Trophoblast cell (in vitro differentiated cells and primary cell): ENCODE measurements around the gene FAM222A.

ENCODE experiments used
- DNase-seq, 2 donors: peaks; one replicate each; pipeline ENCODE4 v3.0.0-alpha.2; 2016
- H2AFZ ChIP-seq: 2 replicates; pipeline ENCODE4 v1.6.1; 2013; ENCODE audit warnings: low read length, moderate library complexity, mild to moderate bottlenecking; ENCODE audit not compliant: insufficient read depth, poor library complexity
- H2AK5ac ChIP-seq: 2 replicates; pipeline ENCODE4 v1.6.1; 2013; ENCODE audit warnings: mild to moderate bottlenecking, low read length
- H2BK120ac ChIP-seq: 2 replicates; pipeline ENCODE4 v1.6.1; 2013; ENCODE audit warnings: low read length, mild to moderate bottlenecking, moderate library complexity; ENCODE audit not compliant: insufficient read depth, poor library complexity
- H2BK12ac ChIP-seq: 2 replicates; pipeline ENCODE4 v1.6.1; 2013; ENCODE audit warnings: mild to moderate bottlenecking, low read length, moderate library complexity
- H2BK5ac ChIP-seq: 2 replicates; pipeline ENCODE4 v1.6.1; 2013; ENCODE audit warnings: low read length, low read depth, moderate library complexity, mild to moderate bottlenecking; ENCODE audit not compliant: poor library complexity
- H3K14ac ChIP-seq: 2 replicates; pipeline ENCODE4 v1.6.1; 2013; ENCODE audit warnings: mild to moderate bottlenecking, low read length
- H3K18ac ChIP-seq: 2 replicates; pipeline ENCODE4 v1.6.1; 2013; ENCODE audit warnings: mild to moderate bottlenecking, low read length
- H3K23ac ChIP-seq: 2 replicates; pipeline ENCODE4 v1.6.1; 2013; ENCODE audit warnings: low read length
- H3K27ac ChIP-seq: 2 replicates; pipeline ENCODE4 v1.5.1; 2013; ENCODE audit warnings: low read depth, mild to moderate bottlenecking, inconsistent platforms, low read length, moderate library complexity
- H3K27me3 ChIP-seq: 2 replicates; pipeline ENCODE4 v1.6.1; 2013; ENCODE audit warnings: inconsistent platforms, mild to moderate bottlenecking, low read length, moderate library complexity; ENCODE audit not compliant: insufficient read depth
- H3K36me3 ChIP-seq, 2 experiments: 1 replicate in 1 of 2; 2 replicates in 1 of 2; pipeline ENCODE4 v1.6.1; 2013; ENCODE audit warnings: low read length in 2 of 2, mild to moderate bottlenecking in 2 of 2, moderate library complexity in 1 of 2; ENCODE audit not compliant: insufficient read depth in 2 of 2, control insufficient read depth in 1 of 2
- H3K4ac ChIP-seq: 2 replicates; pipeline ENCODE4 v1.6.1; 2013; ENCODE audit warnings: low read depth, mild to moderate bottlenecking, low read length, moderate library complexity
- H3K4me1 ChIP-seq, 2 experiments: 1 replicate in 1 of 2; 2 replicates in 1 of 2; pipeline ENCODE4 v1.6.1; 2013; ENCODE audit warnings: low read length in 2 of 2, mild to moderate bottlenecking in 2 of 2, moderate library complexity in 1 of 2; ENCODE audit not compliant: insufficient read depth in 2 of 2, control insufficient read depth in 1 of 2
- H3K4me2 ChIP-seq: 2 replicates; pipeline ENCODE4 v1.6.1; 2013; ENCODE audit warnings: inconsistent platforms, mild to moderate bottlenecking, low read length, moderate library complexity
- H3K4me3 ChIP-seq: 2 replicates; pipeline ENCODE4 v1.5.1; 2013; ENCODE audit warnings: mild to moderate bottlenecking, low read depth, low read length, inconsistent platforms
- H3K79me1 ChIP-seq: one replicate; pipeline ENCODE4 v1.6.1; 2013; ENCODE audit warnings: low read length
- H3K79me2 ChIP-seq: 2 replicates; pipeline ENCODE4 v1.6.1; 2013; ENCODE audit warnings: low read length, mild to moderate bottlenecking; ENCODE audit not compliant: control insufficient read depth, insufficient read depth, poor library complexity
- H3K9ac ChIP-seq: 2 replicates; pipeline ENCODE4 v1.6.1; 2013; ENCODE audit warnings: mild to moderate bottlenecking, low read length
- H3K9me3 ChIP-seq: 2 replicates; pipeline ENCODE4 v1.6.1; 2013; ENCODE audit warnings: low read depth, mild to moderate bottlenecking, control low read depth, inconsistent platforms, low read length; ENCODE audit not compliant: insufficient read depth
- H4K12ac ChIP-seq: 2 replicates; pipeline ENCODE4 v1.6.1; 2013; ENCODE audit warnings: low read depth, mild to moderate bottlenecking, low read length, moderate library complexity
- H4K8ac ChIP-seq: 2 replicates; pipeline ENCODE4 v1.6.1; 2013; ENCODE audit warnings: low read depth, mild to moderate bottlenecking, low read length, moderate library complexity
- H4K91ac ChIP-seq: one replicate; pipeline ENCODE4 v1.6.1; 2013; ENCODE audit warnings: low read depth, mild to moderate bottlenecking, low read length, moderate library complexity
- WGBS: extraction: QIAGEN DNeasy Blood & Tissue Kit; methylation state at CpG from one replicate; pipeline ENCODE4 v1.1.7; 2013; ENCODE audit warnings: missing lambda C conversion rate; ENCODE audit not compliant: insufficient read length, insufficient coverage; ENCODE audit errors: extremely low coverage; 5-methylcytosine and 5-hydroxymethylcytosine counted together

FAM222A gene

DNA sequence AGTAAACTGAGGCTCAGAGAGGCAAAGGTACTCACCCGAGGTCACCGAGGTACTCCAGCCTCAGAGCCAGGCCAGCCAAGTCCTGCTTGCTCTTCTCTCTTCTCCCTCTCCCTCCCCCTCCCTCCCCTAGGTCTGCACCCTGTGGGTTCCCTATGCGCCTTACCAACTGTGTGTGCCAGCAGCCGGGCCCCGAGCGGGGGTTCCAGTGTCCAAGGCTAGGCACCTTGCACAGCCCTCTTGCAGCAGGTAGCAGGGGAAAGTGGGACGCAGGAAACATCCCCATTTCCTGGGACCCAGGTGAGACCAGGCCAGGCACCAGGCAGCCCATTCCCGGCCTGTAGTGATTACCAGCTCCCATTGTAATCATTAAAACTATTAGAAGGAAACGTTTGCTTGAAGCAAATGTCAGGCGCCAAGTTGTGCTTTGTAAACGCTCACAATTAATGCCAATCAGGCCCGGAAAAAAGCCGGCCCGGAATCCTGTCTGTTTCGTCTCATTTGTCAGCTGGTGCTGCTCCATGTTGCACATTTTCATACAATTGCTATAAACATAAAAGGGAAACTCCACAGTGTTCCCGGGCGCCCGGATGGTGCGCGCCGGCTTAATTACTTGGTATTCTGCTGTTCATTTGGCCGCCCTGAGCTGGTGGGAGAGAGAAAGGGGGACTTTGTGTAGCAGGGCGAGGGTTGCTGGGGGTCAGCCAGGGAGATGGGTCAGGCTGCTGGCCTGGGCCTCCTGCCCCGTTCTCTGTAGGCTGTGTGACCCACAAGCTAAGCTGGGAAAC is 11.9 kb downstream of the FAM222A start:
- no peak overlapping the region for H3K14ac ChIP-seq
- no peak overlapping the region for H2AFZ ChIP-seq
- no peak overlapping the region for H4K12ac ChIP-seq
- DNase-seq = no peak
- no peak overlapping the region for H3K18ac ChIP-seq
- H2AK5ac ChIP-seq = no peak overlapping the region
- H3K79me2 ChIP-seq = no peaks in the 10 kb centered on the region
- no peak overlapping the region for H3K27ac ChIP-seq
- H3K9me3 ChIP-seq = peaks cover 1% of the 10 kb centered on the region
- no peak overlapping the region for H3K23ac ChIP-seq
- WGBS = no CpG with 5 or more reads among the region's 24 CpGs
- H3K4me1 ChIP-seq = peaks cover 0 to 3% of the 10 kb centered on the region in 2 experiments
- no peak overlapping the region for H3K9ac ChIP-seq
- H2BK12ac ChIP-seq = no peak overlapping the region
- no peak overlapping the region for H4K91ac ChIP-seq
- no peak overlapping the region for H3K4me2 ChIP-seq
- no peaks in the 10 kb centered on the region for H3K36me3 ChIP-seq
- no peak overlapping the region for H2BK120ac ChIP-seq
- no peak overlapping the region for H4K8ac ChIP-seq
- no peak overlapping the region for H3K4ac ChIP-seq
- no peaks in the 10 kb centered on the region for H3K27me3 ChIP-seq
- no peaks in the 10 kb centered on the region for H3K79me1 ChIP-seq
- H3K4me3 ChIP-seq = no peak overlapping the region
- no peak overlapping the region for H2BK5ac ChIP-seq

DNA sequence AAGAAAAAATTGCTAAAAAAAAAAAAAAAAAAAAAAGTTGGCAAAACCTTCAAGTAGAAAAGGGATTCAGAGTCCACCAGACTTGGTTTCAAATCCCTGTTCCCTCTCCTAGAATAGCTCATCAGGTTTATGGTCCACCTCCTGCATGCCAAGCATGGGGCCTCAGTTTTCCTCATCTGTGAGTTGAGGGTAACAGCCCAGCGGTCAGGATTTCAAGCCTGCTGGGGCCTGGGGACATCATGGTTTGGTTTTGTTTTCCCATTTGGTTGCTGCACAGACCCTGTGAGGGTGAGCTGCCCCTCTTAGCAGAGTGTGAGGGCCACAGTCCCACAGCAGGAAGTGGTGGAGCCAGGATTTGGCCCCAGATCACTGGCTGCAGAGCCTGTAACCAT is 12.5 kb downstream of the FAM222A start:
- no peak overlapping the region for H3K27ac ChIP-seq
- H3K4me2 ChIP-seq = no peak overlapping the region
- no peak for DNase-seq
- no peaks in the 10 kb centered on the region for H3K27me3 ChIP-seq
- no peak overlapping the region for H3K18ac ChIP-seq
- peaks cover 0 to 3% of the 10 kb centered on the region in 2 experiments for H3K4me1 ChIP-seq
- no peak overlapping the region for H3K4me3 ChIP-seq
- H4K91ac ChIP-seq = no peak overlapping the region
- H4K8ac ChIP-seq = no peak overlapping the region
- no peak overlapping the region for H4K12ac ChIP-seq
- no peaks in the 10 kb centered on the region for H3K79me1 ChIP-seq
- H2BK5ac ChIP-seq = no peak overlapping the region
- no CpG with 5 or more reads among the region's 1 CpG for WGBS
- H3K9ac ChIP-seq = no peak overlapping the region
- H2BK120ac ChIP-seq = no peak overlapping the region
- H2BK12ac ChIP-seq = no peak overlapping the region
- no peak overlapping the region for H3K23ac ChIP-seq
- no peaks in the 10 kb centered on the region for H3K36me3 ChIP-seq
- H3K4ac ChIP-seq = no peak overlapping the region
- H2AFZ ChIP-seq = no peak overlapping the region
- no peaks in the 10 kb centered on the region for H3K79me2 ChIP-seq
- H3K14ac ChIP-seq = no peak overlapping the region
- no peak overlapping the region for H2AK5ac ChIP-seq
- H3K9me3 ChIP-seq = peaks cover 1% of the 10 kb centered on the region

- DNase-seq = no peak
- Histone ChIP-seq H4K91ac (no peak overlapping the region), H3K4ac (no peak overlapping the region), H3K18ac (no peak overlapping the region), H2BK120ac (no peak overlapping the region), H2AK5ac (no peak overlapping the region), H3K36me3 (no peaks in the 10 kb centered on the region), H3K79me2 (no peaks in the 10 kb centered on the region), H3K4me2 (no peak overlapping the region), H3K27ac (no peak overlapping the region), H4K8ac (no peak overlapping the region), H3K9ac (no peak overlapping the region), H4K12ac (no peak overlapping the region), H3K27me3 (no peaks in the 10 kb centered on the region), H3K23ac (no peak overlapping the region), H2BK5ac (no peak overlapping the region), H3K9me3 (peaks cover 1% of the 10 kb centered on the region), H3K4me3 (no peak overlapping the region), H2BK12ac (no peak overlapping the region), H3K79me1 (no peaks in the 10 kb centered on the region), H2AFZ (no peak overlapping the region), H3K4me1 (peaks cover 0 to 3% of the 10 kb centered on the region in 2 experiments), H3K14ac (no peak overlapping the region)
- WGBS = no CpG with 5 or more reads among the region's 12 CpGs
Observed at GRCh38 chr12:109726511-109727038, 12.9 kb downstream of the FAM222A start.

DNA sequence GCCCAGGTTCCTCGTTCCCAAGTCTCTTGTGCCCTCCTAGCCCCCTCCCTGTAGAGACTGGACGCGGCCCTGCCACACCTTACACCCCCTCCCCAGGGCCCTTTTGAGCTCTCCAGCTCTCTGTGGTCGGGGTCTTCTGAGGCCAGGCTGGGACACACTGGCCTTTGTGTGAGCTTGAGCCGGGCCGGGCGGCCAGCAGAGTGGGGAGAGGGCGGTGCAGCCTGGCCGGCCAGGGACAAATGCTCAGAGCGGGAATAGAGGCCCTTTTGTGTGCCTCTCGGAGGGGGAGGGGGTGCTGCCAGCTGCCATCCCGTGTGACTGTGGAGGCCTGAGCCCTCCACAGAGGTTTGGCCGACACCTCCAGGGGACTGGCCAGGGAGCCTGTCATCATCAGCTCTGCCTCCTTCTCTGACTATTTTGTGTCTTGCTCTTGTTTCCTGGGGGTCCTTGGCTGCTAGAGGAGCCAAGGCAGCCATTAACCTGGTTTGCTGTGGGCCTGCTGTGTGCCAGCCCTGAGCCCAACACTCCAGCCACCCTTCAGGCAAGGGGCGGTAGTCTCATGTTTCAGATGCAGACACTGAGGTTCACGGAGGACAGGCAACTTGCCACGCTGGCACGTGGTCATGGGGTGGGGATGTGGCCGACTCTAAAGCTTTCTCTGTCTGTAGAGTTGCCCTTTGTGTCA is 13.6 kb downstream of the FAM222A start:
- no peaks in the 10 kb centered on the region for H3K36me3 ChIP-seq
- no peak overlapping the region for H2AFZ ChIP-seq
- H3K27ac ChIP-seq = no peak overlapping the region
- H3K4me3 ChIP-seq = no peak overlapping the region
- H4K8ac ChIP-seq = no peak overlapping the region
- H3K27me3 ChIP-seq = no peaks in the 10 kb centered on the region
- no peak overlapping the region for H3K23ac ChIP-seq
- no peak overlapping the region for H2BK12ac ChIP-seq
- H3K18ac ChIP-seq = no peak overlapping the region
- H4K91ac ChIP-seq = no peak overlapping the region
- no peak overlapping the region for H2AK5ac ChIP-seq
- H2BK120ac ChIP-seq = no peak overlapping the region
- H3K4ac ChIP-seq = no peak overlapping the region
- H3K79me2 ChIP-seq = no peaks in the 10 kb centered on the region
- no CpG with 5 or more reads among the region's 18 CpGs for WGBS
- H3K14ac ChIP-seq = no peak overlapping the region
- peaks cover 1% of the 10 kb centered on the region for H3K9me3 ChIP-seq
- no peaks in the 10 kb centered on the region for H3K79me1 ChIP-seq
- DNase-seq = no peak
- no peak overlapping the region for H3K4me2 ChIP-seq
- peaks cover 0 to 3% of the 10 kb centered on the region in 2 experiments for H3K4me1 ChIP-seq
- H2BK5ac ChIP-seq = no peak overlapping the region
- H4K12ac ChIP-seq = no peak overlapping the region
- H3K9ac ChIP-seq = no peak overlapping the region
